OCI-LY1 (cell line): ENCODE results near the gene MLLT6.

Experiments used
- H2AFZ ChIP-seq: fragments of 200-600 bp; sonication (generic), shearing (Covaris generic); 2 replicates; pipeline ENCODE4 v1.6.0; 2014; ENCODE audit warnings: antibody characterized with exemption, mild to moderate bottlenecking, low read length
- H3F3A ChIP-seq: fragments of 200-600 bp; sonication (generic), shearing (Covaris generic); 2 replicates; pipeline ENCODE4 v1.6.0; 2014; ENCODE audit warnings: mild to moderate bottlenecking, antibody characterized with exemption, low read length, moderate library complexity; ENCODE audit not compliant: insufficient read depth
- H3K27ac ChIP-seq: fragments of 200-600 bp; sonication (generic); 2 replicates; pipeline ENCODE4 v1.5.1; 2014; ENCODE audit warnings: low read length, mixed run types, mild to moderate bottlenecking, low read depth; ENCODE audit not compliant: poor library complexity, severe bottlenecking
- H3K27me3 ChIP-seq: fragments of 200-600 bp; sonication (generic); 2 replicates; pipeline ENCODE4 v1.6.0; 2014; ENCODE audit warnings: antibody characterized with exemption, mild to moderate bottlenecking, low read length, moderate library complexity; ENCODE audit not compliant: insufficient read depth
- H3K36me3 ChIP-seq: fragments of 200-600 bp; sonication (generic); 2 replicates; pipeline ENCODE4 v1.6.1; 2014; ENCODE audit warnings: mild to moderate bottlenecking, antibody characterized with exemption, low read length, moderate library complexity, mixed read lengths; ENCODE audit not compliant: insufficient read depth
- H3K4me1 ChIP-seq: fragments of 200-600 bp; sonication (generic); 2 replicates; pipeline ENCODE4 v1.5.1; 2014; ENCODE audit warnings: mild to moderate bottlenecking, low read length, moderate library complexity; ENCODE audit not compliant: insufficient read depth, severe bottlenecking
- H3K4me2 ChIP-seq: fragments of 200-600 bp; sonication (generic), shearing (Covaris generic); 2 replicates; pipeline ENCODE4 v1.6.1; 2014; ENCODE audit warnings: low read length
- H3K4me3 ChIP-seq: fragments of 200-600 bp; sonication (generic); 2 replicates; pipeline ENCODE4 v1.5.1; 2014; ENCODE audit warnings: low read length, low read depth, mild to moderate bottlenecking, mixed read lengths; ENCODE audit not compliant: poor library complexity, severe bottlenecking
- H3K79me2 ChIP-seq: fragments of 200-600 bp; shearing (Covaris generic); 2 replicates; pipeline ENCODE4 v1.6.1; 2016; ENCODE audit warnings: mixed run types, low read length, mixed read lengths; ENCODE audit not compliant: insufficient read depth
- H3K9ac ChIP-seq: fragments of 200-600 bp; sonication (generic), shearing (Covaris generic); 2 replicates; pipeline ENCODE4 v1.6.1; 2014; ENCODE audit warnings: mild to moderate bottlenecking, low read length, mixed read lengths
- H3K9me2 ChIP-seq: fragments of 200-600 bp; sonication (generic), shearing (Covaris generic); 2 replicates; pipeline ENCODE4 v1.6.1; 2014; ENCODE audit warnings: low read depth, mild to moderate bottlenecking, low read length, mixed read lengths
- H3K9me3 ChIP-seq: fragments of 200-600 bp; shearing (Covaris generic); 2 replicates; pipeline ENCODE4 v1.6.1; 2014; ENCODE audit warnings: low read length, mixed read lengths
- H4K20me1 ChIP-seq: fragments of 200-600 bp; sonication (generic), shearing (Covaris generic); 2 replicates; pipeline ENCODE4 v1.6.0; 2016; ENCODE audit warnings: mild to moderate bottlenecking, low read length; ENCODE audit not compliant: insufficient read depth
- EZH2 ChIP-seq: fragments of 200-600 bp; sonication (generic), shearing (Covaris generic); IDR thresholded peaks from 2 replicates; pipeline ENCODE4 v1.8.0; 2017; ENCODE audit warnings: borderline replicate concordance, mixed run types, mild to moderate bottlenecking, antibody characterized with exemption, low read length, moderate library complexity, mixed read lengths
- TF ChIP-seq, protein P1 (sequence below): fragments of 200-600 bp; sonication (generic), shearing (Covaris generic); IDR thresholded peaks from 2 replicates; pipeline ENCODE4 v1.5.1; 2017; ENCODE audit warnings: mild to moderate bottlenecking, antibody characterized with exemption, low read length, moderate library complexity, mixed read lengths

Gene MLLT6

DNA sequence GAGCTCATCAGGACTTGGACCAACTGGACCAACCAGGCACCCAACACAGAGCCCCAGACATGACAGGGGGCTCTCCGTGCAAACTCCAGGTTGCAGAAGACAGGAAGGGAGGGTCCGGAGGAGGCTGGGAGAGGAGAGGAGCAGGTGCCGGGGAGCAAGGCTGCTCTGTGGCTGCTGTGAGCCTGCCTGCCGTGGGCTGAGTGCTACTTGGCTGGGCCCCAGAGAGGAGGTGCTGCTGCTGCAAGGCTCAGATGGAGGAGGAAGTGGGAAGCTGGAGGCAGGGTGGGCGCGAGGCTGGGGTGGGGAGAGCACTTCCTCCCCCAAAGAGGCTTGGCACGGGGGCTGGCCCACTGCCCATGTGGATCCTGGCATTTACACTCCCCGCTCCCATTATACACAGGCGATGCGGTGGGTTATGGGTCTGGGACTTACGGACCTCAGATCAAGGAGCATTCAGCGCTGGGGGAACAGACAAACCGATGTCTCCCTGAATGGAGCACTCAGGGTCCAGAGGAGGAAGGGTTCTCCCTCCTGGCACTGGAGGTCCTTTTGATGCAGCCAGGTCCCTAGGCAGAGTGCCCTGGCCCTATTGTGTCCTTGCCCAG is 46.2 kb upstream of the MLLT6 start:
- Histone ChIP-seq H3K27me3 (no peaks in the 10 kb centered on the region), H3K79me2 (no peaks in the 10 kb centered on the region), H2AFZ (no peak overlapping the region), H3K4me2 (no peak overlapping the region), H3K9me2 (no peaks in the 10 kb centered on the region), H3K36me3 (no peaks in the 10 kb centered on the region), H3K27ac (no peak overlapping the region), H3K4me1 (peaks cover 25% of the 10 kb centered on the region), H3K9me3 (no peaks in the 10 kb centered on the region), H3F3A (no peaks in the 10 kb centered on the region), H4K20me1 (no peaks in the 10 kb centered on the region), H3K9ac (no peak overlapping the region), H3K4me3 (no peak overlapping the region)
- TF ChIP-seq, protein P1, sequence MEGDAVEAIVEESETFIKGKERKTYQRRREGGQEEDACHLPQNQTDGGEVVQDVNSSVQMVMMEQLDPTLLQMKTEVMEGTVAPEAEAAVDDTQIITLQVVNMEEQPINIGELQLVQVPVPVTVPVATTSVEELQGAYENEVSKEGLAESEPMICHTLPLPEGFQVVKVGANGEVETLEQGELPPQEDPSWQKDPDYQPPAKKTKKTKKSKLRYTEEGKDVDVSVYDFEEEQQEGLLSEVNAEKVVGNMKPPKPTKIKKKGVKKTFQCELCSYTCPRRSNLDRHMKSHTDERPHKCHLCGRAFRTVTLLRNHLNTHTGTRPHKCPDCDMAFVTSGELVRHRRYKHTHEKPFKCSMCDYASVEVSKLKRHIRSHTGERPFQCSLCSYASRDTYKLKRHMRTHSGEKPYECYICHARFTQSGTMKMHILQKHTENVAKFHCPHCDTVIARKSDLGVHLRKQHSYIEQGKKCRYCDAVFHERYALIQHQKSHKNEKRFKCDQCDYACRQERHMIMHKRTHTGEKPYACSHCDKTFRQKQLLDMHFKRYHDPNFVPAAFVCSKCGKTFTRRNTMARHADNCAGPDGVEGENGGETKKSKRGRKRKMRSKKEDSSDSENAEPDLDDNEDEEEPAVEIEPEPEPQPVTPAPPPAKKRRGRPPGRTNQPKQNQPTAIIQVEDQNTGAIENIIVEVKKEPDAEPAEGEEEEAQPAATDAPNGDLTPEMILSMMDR = no peak
- no peak for TF ChIP-seq EZH2

DNA sequence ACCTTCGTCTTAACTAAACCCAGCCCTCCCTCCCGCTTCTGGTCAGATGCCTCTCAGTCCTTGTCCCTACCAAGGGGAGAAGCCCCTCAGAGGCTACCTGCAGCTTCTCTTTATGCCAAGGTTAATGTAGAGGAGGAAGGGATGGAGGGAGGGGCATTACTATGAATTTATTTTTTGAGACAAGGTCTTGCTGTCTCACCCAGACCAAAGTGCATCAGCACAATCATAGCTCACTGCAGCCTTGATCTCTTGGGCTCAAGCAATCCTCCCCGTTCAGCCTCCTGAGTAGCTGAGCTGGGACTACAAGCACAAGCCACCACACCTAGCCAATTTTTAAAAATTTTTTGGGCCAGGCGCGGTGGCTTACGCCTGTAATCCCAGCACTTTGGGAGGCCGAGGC is 45.7 kb upstream of the MLLT6 start:
- Histone ChIP-seq H3K27ac (no peak overlapping the region), H3K4me1 (peaks cover 22% of the 10 kb centered on the region), H4K20me1 (no peaks in the 10 kb centered on the region), H3K27me3 (no peaks in the 10 kb centered on the region), H3K36me3 (no peaks in the 10 kb centered on the region), H3K9me2 (no peaks in the 10 kb centered on the region), H3K4me3 (no peak overlapping the region), H3K79me2 (no peaks in the 10 kb centered on the region), H3K4me2 (no peak overlapping the region), H3K9ac (no peak overlapping the region), H3K9me3 (no peaks in the 10 kb centered on the region), H3F3A (no peaks in the 10 kb centered on the region), H2AFZ (no peak overlapping the region)
- TF ChIP-seq, protein P1 = no peak

DNA sequence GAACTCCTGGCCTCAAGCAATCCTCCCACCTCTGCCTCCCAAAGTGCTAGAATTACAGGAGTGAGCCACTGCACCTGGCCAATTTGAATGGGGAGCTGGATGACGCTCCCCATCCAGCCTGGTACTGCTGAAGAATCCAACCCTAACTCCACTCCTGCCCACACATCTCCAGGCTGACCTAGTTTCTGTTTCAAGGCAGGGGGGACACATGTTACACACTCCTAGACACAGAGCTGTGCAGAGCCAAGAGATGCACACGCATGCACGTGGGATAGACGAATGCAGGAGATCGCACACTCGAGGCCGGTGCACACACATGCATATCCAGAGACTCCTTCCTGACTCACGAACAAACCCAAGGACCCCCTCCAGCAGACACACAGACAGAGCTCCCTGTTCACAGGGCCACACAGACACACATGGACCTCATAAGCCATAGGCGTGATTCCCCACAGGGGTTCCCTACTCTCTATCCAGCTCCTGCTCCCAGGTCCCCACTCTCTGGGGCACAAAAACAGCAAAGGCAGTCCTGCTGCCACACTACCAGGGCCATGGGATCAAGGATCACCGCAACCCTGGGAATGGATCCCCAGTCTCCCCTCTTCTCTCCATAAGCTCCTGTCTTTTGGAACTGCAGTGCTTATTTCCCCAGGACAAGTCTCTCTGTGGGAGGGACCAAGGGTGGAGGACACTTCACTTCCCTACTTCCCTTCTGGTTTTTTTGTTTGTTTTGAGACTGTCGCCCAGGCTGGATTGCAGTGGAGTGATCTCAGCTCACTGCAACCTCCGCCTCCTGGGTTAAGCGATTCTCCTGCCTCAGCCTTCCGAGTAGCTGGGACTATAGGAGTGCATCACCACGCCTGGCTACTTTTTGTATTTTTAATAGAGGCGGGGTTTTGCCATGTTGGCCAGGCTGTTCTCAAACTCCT is 44.7 kb upstream of the MLLT6 start:
- Histone ChIP-seq H3K9me2 (no peaks in the 10 kb centered on the region), H2AFZ (no peak overlapping the region), H3K9ac (no peak overlapping the region), H3K27ac (no peak overlapping the region), H4K20me1 (no peaks in the 10 kb centered on the region), H3K9me3 (no peaks in the 10 kb centered on the region), H3K27me3 (no peaks in the 10 kb centered on the region), H3K79me2 (no peaks in the 10 kb centered on the region), H3K36me3 (no peaks in the 10 kb centered on the region), H3K4me3 (no peak overlapping the region), H3K4me2 (no peak overlapping the region), H3F3A (no peaks in the 10 kb centered on the region), H3K4me1 (peaks cover 15% of the 10 kb centered on the region)
- TF ChIP-seq, protein P1 = no peak
- no peak for TF ChIP-seq EZH2
